Uterus (tissue), 4 donors: ENCODE data around the gene TTBK2. TPM values are rescaled to one million over a fixed set of nuclear protein-coding genes. Genes with fewer than 3 reads are reported as not detected.

Experiments used
- DNase-seq, 2 donors: peaks; one replicate each; pipeline ENCODE4 v3.0.0-alpha.2; 2019 to 2020
- H3K27ac ChIP-seq, 2 donors: fragments of 200-600 bp; sonication (generic); 1 replicate in 1 of 2; 2 replicates in 1 of 2; pipeline ENCODE4 v1.5.1; 2016 to 2018
- H3K27me3 ChIP-seq, 2 donors: fragments of 200-600 bp; sonication (generic); one replicate each; pipeline ENCODE4 v1.5.1; 2018 to 2019; ENCODE audit warnings: control low read depth in 1 of 2
- H3K36me3 ChIP-seq, 2 donors: fragments of 200-600 bp; sonication (generic); one replicate each; pipeline ENCODE4 v1.5.1; 2019; ENCODE audit warnings: control low read depth in 1 of 2
- H3K4me1 ChIP-seq, 2 donors: fragments of 200-600 bp; sonication (generic); one replicate each; pipeline ENCODE4 v1.5.1; 2018 to 2019; ENCODE audit warnings: control low read depth in 1 of 2
- H3K4me3 ChIP-seq, 2 donors: fragments of 200-600 bp; sonication (generic); 1 replicate in 1 of 2; 2 replicates in 1 of 2; pipeline ENCODE4 v1.5.1; 2018 to 2019; ENCODE audit warnings: mild to moderate bottlenecking in 1 of 2
- H3K9me3 ChIP-seq, 2 donors: fragments of 200-600 bp; sonication (generic); one replicate each; pipeline ENCODE4 v1.5.1; 2019; ENCODE audit warnings: control low read depth in 1 of 2
- POLR2A ChIP-seq, 2 donors: fragments of 450-650 bp; IDR thresholded peaks; one replicate each; pipeline ENCODE4 v1.6.1; 2016; ENCODE audit warnings: antibody characterized with exemption in 2 of 2, mild to moderate bottlenecking in 1 of 2, moderate library complexity in 1 of 2
- intact Hi-C: fragments of 100-400 bp; cut with DNase I; formaldehyde crosslinking; loops from one replicate; pipeline ENCODE4 v1.15.1; 2023; ENCODE audit warnings: low total_unique reads
- total RNA-seq, 4 donors: library from RNA; depleted of rRNA in 3 of 4; stranded (reverse); fragments of >200 nt in 3 of 4; gene quantifications; one replicate each; pipeline versions ENCODE4 v1.1.0 to v1.2.4, GENCODE V29; 2014 to 2023
- TF ChIP-seq, protein P1 (sequence below), 4 experiments: fragments of 200-600 bp in 2 of 4; fragments of 450-650 bp in 2 of 4; sonication (generic) in 2 of 4; IDR thresholded peaks; one replicate each; pipeline ENCODE4 v1.5.1; 2016 to 2019; ENCODE audit warnings: antibody characterized with exemption in 4 of 4, mild to moderate bottlenecking in 2 of 4, moderate library complexity in 1 of 4
- donor health status: DM: yes; HTN: yes; CAD: no.

TTBK2 gene
- total RNA-seq, 4 donors from 2014 or later = 5.9 to 32.3 (median 20.6) TPM

GRCh38 chr15:42729409-42729808 is 191.2 kb downstream of the TTBK2 start:
- no peaks in the 10 kb centered on the region for H3K4me1 ChIP-seq
- TF ChIP-seq, protein P1, sequence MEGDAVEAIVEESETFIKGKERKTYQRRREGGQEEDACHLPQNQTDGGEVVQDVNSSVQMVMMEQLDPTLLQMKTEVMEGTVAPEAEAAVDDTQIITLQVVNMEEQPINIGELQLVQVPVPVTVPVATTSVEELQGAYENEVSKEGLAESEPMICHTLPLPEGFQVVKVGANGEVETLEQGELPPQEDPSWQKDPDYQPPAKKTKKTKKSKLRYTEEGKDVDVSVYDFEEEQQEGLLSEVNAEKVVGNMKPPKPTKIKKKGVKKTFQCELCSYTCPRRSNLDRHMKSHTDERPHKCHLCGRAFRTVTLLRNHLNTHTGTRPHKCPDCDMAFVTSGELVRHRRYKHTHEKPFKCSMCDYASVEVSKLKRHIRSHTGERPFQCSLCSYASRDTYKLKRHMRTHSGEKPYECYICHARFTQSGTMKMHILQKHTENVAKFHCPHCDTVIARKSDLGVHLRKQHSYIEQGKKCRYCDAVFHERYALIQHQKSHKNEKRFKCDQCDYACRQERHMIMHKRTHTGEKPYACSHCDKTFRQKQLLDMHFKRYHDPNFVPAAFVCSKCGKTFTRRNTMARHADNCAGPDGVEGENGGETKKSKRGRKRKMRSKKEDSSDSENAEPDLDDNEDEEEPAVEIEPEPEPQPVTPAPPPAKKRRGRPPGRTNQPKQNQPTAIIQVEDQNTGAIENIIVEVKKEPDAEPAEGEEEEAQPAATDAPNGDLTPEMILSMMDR (IDR thresholded peaks at IDR 0.05) = no peak
- no peak for TF ChIP-seq POLR2A (IDR thresholded peaks at IDR 0.05)
- no peaks in the 10 kb centered on the region for H3K36me3 ChIP-seq
- no peaks in the 10 kb centered on the region for H3K9me3 ChIP-seq
- intact Hi-C loops = no loop called here
- no peaks in the 10 kb centered on the region for H3K27me3 ChIP-seq
- DNase-seq = no peak
- H3K27ac ChIP-seq = no peak overlapping the region
- no peak overlapping the region for H3K4me3 ChIP-seq

- Histone ChIP-seq H3K27me3 (no peaks in the 10 kb centered on the region), H3K4me3 (no peak overlapping the region), H3K9me3 (no peaks in the 10 kb centered on the region), H3K36me3 (no peaks in the 10 kb centered on the region), H3K4me1 (no peaks in the 10 kb centered on the region), H3K27ac (no peak overlapping the region)
- TF ChIP-seq, protein P1 (IDR thresholded peaks at IDR 0.05) = no peak
- TF ChIP-seq POLR2A (IDR thresholded peaks at IDR 0.05) = no peak
- DNase-seq = no peak
- intact Hi-C loops = no loop called here
These were observed 191.6 kb downstream of the TTBK2 start for GRCh38 chr15:42728972-42729371.

- no peak overlapping the region for H3K4me3 ChIP-seq
- H3K4me1 ChIP-seq = no peaks in the 10 kb centered on the region
- intact Hi-C loops = no loop called here
- TF ChIP-seq, protein P1 (IDR thresholded peaks at IDR 0.05) = no peak
- TF ChIP-seq POLR2A (IDR thresholded peaks at IDR 0.05) = no peak
- no peaks in the 10 kb centered on the region for H3K36me3 ChIP-seq
- H3K27ac ChIP-seq = no peak overlapping the region
- DNase-seq = no peak
- no peaks in the 10 kb centered on the region for H3K9me3 ChIP-seq
- no peaks in the 10 kb centered on the region for H3K27me3 ChIP-seq
These were observed 192.0 kb downstream of the TTBK2 start for GRCh38 chr15:42728560-42728959.

DNA sequence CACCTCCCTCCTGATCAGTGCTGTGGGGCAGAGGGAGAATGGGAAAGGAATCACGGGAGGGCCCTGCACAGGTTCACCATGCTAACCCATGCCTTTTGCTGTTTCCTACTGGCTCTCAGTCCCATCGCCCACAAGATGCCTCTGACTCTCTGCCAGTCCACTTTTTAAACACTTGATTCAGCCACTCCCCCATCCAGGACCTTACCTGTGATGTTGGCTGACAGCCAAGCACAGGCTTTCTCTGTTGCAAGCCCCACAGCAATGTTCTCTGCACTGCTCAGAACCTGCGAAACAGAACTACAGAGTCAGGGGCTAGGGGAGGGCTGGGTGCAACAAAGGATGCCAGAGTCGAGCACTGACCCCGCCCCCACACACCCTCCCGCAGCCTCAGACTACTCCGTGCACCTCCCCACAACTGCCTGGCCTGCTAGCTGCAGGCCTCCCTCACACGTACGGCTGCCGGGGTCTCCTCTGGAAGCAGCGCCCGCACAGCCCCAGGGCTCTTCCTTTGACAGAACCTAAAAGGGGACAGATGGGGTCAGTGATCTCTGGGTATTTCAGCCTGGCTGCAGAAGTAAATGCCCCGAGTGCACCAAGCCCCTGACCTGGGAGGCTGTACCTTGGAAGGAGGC is 192.7 kb downstream of the TTBK2 start:
- H3K27ac ChIP-seq = no peak overlapping the region
- intact Hi-C loops = no loop called here
- H3K36me3 ChIP-seq = no peaks in the 10 kb centered on the region
- DNase-seq = no peak
- no peaks in the 10 kb centered on the region for H3K4me1 ChIP-seq
- TF ChIP-seq POLR2A (IDR thresholded peaks at IDR 0.05) = no peak
- TF ChIP-seq, protein P1 (IDR thresholded peaks at IDR 0.05) = no peak
- no peak overlapping the region for H3K4me3 ChIP-seq
- H3K27me3 ChIP-seq = no peaks in the 10 kb centered on the region
- H3K9me3 ChIP-seq = no peaks in the 10 kb centered on the region

DNA sequence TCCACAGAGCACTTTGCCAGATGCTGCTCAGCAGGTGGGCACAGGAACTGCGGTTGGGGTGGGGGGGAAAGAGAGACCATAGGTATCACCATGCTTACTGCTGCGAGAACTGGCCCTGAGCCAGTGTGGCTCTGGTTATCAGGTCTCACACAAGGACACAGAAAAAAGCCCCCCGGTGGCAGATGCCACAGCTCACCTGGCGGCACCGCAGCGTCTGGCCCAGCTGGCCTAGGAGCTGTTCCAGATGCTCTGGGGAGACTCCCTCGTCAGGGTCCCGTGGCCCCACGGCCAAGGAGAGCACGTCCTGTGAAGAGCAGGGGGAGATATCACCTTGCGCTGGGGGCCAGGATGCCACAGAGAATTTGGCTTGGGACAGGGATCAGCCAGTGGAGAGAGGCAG is 194.5 kb downstream of the TTBK2 start:
- DNase-seq = no peak
- TF ChIP-seq, protein P1 (IDR thresholded peaks at IDR 0.05) = no peak
- no peak for TF ChIP-seq POLR2A (IDR thresholded peaks at IDR 0.05)
- Histone ChIP-seq H3K27me3 (no peaks in the 10 kb centered on the region), H3K36me3 (no peaks in the 10 kb centered on the region), H3K4me3 (no peak overlapping the region), H3K4me1 (no peaks in the 10 kb centered on the region), H3K27ac (no peak overlapping the region), H3K9me3 (no peaks in the 10 kb centered on the region)
- intact Hi-C loops = no loop called here
